ENCODE data around the gene NAALADL2.

- TF ChIP-seq TCF12 (IDR thresholded peaks at IDR 0.05; ENCODE audit: low read depth), result no peak
- no peak for TF ChIP-seq REST (IDR thresholded peaks at IDR 0.05; ENCODE audit: low read depth)
- no peak for TF ChIP-seq EGR1 (IDR thresholded peaks at IDR 0.05)
- no peak for TF ChIP-seq MAX (IDR thresholded peaks at IDR 0.05)
- TF ChIP-seq EP300 (IDR thresholded peaks at IDR 0.05; ENCODE audit: borderline replicate concordance), result no peak
- no peak for TF ChIP-seq YY1 (IDR thresholded peaks at IDR 0.05; ENCODE audit: low read depth)
- no peak for TF ChIP-seq CREB1 (IDR thresholded peaks at IDR 0.05; ENCODE audit: low read depth)
These were observed 905.6 kb downstream of the NAALADL2 start for GRCh38 chr3:175764722-175765121.
